GM12801 (cell line): ENCODE data around the gene SPARCL1.

Source experiments
- CTCF ChIP-seq: IDR thresholded peaks from one replicate; pipeline ENCODE4 v1.5.1; 2011; ENCODE audit warnings: control low read depth; ENCODE audit not compliant: insufficient read length; ENCODE audit errors: extremely low read depth

SPARCL1 gene

GRCh38 chr4:87511500-87511899 is 17.7 kb downstream of the SPARCL1 start:
- no peak for TF ChIP-seq CTCF

- no peak for TF ChIP-seq CTCF
Observed at GRCh38 chr4:87510747-87511146, 18.4 kb downstream of the SPARCL1 start.

- TF ChIP-seq CTCF, result no peak
Observed at GRCh38 chr4:87506974-87507701, 22.0 kb downstream of the SPARCL1 start.

GRCh38 chr4:87505862-87506261 is 23.3 kb downstream of the SPARCL1 start:
- TF ChIP-seq CTCF, result no peak

- no peak for TF ChIP-seq CTCF
Observed at GRCh38 chr4:87502580-87503238, 26.5 kb downstream of the SPARCL1 start.

- no peak for TF ChIP-seq CTCF
Observed at GRCh38 chr4:87500092-87500462, 29.1 kb downstream of the SPARCL1 start.

GRCh38 chr4:87499403-87500091 is 29.6 kb downstream of the SPARCL1 start:
- TF ChIP-seq CTCF, result no peak
